NCI-H1092 (cell line): Measurements from ENCODE around the gene CYP3A5.
"Not testable (repeated sequence)": the region's sequence is repeated elsewhere in the genome, so short reads cannot be mapped to it uniquely, and the experiment has no call there.

ENCODE experiments used
- DNase-seq: peaks from one replicate; lab custom pipeline; 2025; lab: John Stamatoyannopoulos, UW

The CYP3A5 gene

DNA sequence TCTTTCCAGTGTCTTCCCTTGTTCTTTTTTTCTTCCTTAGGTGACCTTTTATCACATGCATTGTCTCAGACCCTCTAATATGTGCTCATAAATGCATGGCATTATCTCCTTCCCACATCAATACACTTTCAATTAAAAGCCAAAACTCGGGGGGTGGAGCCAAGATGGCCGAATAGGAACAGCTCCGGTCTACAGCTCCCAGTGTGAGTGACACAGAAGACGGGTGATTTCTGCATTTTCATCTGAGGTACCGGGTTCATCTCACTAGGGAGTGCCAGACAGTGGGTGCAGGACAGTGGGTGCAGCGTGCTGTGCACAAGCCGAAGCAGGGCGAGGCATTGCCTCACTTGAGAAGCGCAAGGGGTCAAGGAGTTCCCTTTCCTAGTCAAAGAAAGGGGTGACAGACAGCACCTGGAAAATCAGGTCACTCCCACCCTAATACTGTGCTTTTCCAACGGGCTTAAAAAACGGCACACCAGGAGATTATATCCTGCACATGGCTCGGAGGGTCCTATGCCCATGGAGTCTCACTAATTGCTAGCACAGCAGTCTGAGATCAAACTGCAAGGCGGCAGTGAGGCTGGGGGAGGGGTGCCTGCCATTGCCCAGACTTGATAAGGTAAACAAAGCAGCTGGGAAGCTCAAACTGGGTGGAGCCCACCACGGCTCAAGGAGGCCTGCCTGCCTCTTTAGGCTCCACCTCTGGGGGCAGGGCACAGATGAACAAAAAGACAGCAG, 6.2 kb upstream of the CYP3A5 start:
- not testable (repeated sequence) for DNase-seq

DNA sequence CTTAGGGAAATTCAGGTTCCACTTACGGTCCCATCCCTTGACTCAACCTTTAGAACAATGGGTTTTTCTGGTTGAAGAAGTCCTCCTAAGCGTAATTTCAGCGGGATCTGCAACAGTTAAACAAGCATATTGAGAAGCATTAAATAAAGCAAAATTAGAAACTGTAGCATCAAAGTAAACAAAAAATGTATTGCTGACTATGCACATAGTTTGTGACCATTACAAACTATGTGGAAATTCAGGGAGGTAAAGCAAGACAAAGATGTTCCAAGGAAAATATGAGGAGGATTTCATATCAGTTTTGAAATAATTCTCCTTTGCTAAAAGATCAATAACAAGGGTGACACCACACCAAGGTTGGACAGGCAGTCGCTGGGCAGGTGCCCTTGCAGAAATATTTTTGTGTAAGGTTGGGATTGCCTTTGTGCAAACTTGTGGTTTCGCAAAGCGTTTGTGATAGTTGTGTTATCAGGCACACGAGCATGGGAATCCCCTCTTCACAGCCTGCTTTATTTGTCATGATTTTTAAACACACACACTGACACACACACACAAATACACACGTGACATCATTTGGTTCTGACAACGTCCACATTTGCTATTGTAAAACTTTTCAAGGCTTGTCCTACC, 5.4 kb upstream of the CYP3A5 start:
- no peak for DNase-seq

DNA sequence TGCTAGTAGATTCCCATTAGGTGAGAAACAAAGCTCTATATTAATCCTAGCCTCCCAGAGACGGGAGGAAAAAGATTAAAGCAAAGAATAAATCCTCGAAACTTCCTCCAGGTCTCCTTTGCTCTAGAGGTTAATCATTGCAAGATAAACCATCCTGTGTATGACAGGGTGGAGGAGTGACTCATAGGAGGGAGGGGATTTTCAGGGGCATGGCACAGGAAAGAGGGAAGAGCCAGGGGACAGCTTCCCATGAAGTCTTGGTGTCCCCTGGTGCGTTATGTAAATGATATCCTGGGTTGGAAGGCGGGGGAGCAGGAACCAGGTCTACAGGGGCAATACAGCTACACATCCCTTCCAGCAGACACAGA, 780 bp downstream of the CYP3A5 start:
- no peak for DNase-seq

DNA sequence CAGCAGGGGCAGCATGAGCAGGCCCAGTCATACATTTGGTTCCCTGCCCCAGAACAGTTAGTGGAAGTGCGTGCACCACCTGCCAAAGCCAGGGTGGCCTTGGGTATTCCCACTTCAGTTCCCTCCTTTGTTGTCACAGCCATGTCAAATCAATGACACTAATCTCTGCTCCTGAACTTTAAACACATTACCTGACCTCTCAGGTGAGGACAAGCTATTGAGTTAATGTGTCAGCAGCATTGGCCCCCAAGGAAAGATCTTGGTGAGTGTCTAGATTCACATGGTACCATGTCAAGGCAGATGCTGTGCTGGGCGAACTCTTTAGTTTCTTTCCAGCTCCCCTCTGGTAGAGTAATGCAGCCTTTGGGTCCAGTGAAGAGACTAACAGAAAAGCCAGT, 2.1 kb downstream of the CYP3A5 start:
- no peak for DNase-seq

DNA sequence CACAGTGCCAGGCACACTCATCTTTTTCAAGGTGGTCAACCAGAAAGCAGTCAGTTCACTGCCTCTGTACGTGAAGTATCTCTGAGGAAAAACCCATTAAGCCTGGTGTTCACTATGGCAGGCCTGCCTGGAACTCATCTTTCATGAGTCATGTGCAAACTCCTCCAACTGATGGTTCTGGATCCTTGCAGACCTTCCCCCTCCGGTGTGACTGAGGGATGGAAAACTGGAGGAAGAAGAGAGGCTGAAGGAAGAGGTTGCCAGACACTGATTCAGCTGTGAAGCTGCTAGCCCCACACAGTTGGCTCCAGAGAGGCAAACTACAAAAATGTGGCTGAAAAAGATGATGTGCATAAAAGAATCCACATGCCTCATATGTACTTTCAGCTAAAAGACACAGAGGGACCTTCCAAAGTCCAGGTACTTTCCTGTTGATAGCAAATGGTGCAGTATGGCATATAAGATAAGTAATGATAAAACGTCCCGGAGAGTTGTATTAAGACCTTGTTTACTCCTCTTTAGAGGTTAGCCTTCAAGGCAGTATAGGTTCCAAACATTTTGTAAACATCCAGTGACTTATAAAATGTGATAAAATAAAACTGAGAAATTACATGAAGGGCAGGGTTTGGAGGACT, 2.7 kb downstream of the CYP3A5 start:
- DNase-seq, result no peak

- DNase-seq, result no peak
Observed at GRCh38 chr7:99674995-99675742, 4.6 kb downstream of the CYP3A5 start.

DNA sequence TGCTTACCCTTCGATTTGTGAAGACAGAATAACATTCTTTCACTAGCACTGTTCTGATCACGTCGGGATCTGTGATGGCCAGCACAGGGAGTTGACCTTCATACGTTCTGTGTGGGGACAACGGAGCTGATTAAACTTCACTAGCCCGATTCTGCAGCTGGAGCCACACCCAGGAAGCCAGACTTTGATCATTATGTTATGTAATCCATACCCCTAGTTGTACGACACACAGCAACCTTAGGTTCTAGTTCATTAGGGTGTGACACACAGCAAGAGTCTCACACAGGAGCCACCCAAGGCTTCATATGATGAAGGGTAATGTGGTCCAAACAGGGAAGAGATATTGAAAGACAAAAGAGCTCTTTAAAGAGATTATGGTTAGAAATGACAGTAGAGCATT, 7.2 kb downstream of the CYP3A5 start:
- no peak for DNase-seq

GRCh38 chr7:99669782-99670181, 10.0 kb downstream of the CYP3A5 start:
- DNase-seq, result no peak

- DNase-seq, result no peak
Observed at GRCh38 chr7:99668541-99668940, 11.3 kb downstream of the CYP3A5 start.

GRCh38 chr7:99667179-99667578, 12.6 kb downstream of the CYP3A5 start:
- DNase-seq, result no peak

- no peak for DNase-seq
Observed at GRCh38 chr7:99666013-99666395, 13.8 kb downstream of the CYP3A5 start.

DNA sequence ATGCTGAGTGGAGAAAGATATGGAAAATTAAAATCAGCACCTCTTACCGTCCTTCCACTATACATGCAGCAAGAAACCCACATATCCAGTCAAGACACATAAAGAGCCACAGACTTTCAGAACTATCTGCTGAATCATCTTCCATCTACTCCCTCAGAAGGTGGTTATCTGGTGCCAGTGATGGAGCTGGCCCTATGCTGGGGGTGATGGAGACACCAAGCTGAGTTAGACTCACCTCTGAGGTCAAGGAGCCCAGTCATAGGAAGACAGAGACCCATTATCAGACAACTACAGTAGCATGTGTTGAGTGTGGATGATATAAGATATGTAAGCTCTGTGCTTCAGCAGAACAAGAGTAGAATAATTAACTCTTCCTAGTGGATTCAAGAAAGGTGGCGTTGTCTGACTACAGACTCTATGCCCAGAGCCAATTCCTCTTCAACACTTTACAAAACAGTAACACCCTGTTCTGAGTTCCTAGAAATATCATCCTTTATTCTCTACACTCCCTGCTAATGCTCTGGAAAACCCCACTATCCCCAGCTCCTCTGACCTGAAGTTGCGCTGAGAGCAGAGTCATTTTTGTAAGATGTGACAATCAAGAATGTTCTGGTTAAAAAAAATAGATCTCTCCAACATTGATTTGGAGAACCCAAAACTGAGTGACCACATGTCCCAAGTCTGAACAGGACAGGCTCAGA, 14.3 kb downstream of the CYP3A5 start:
- no peak for DNase-seq

DNA sequence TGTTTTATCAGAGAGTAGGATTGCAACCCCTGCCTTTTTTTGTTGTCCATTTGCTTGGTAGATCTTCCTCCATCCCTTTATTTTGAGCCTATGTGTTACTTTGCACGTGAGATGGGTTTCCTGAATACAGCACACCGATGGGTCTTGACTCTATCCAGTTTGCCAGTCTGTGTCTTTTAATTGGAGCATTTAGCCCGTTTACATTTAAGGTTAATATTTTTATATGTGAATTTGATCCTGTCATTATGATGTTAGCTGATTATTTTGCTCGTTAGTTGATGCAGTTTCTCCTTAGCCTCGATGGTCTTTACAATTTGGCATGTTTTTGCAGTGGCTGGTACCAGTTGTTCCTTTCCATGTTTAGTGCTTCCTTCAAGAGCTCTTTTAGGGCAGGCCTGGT, 21.9 kb downstream of the CYP3A5 start:
- DNase-seq, result not testable (repeated sequence)

- DNase-seq, result not testable (repeated sequence)
Observed at GRCh38 chr7:99654626-99655025, 25.2 kb downstream of the CYP3A5 start.

- no peak for DNase-seq
Observed at GRCh38 chr7:99653754-99654153, 26.0 kb downstream of the CYP3A5 start.

- not testable (repeated sequence) for DNase-seq
Observed at GRCh38 chr7:99653269-99653668, 26.5 kb downstream of the CYP3A5 start.

DNA sequence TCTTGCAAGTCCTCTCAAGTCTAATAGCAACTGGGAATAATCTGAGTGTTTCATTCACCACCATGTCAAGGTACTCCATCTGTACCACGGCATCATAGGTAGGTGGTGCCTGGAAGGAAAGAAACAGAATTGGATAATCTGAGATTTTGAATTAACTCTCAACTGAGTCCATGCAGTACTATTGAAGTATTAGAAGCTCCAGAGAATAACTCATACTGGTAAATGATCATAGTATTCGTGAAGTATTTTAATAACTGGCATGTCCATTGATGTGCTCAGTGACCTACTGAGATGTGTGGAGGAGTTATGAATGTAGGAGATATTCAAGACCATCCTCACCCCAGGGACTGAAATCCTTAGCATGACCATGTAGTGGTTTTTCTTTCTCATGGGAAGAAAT, 27.1 kb downstream of the CYP3A5 start:
- no peak for DNase-seq

- no peak for DNase-seq
Observed at GRCh38 chr7:99651290-99651689, 28.5 kb downstream of the CYP3A5 start.

GRCh38 chr7:99648843-99649242, 31.0 kb downstream of the CYP3A5 start:
- no peak for DNase-seq

DNA sequence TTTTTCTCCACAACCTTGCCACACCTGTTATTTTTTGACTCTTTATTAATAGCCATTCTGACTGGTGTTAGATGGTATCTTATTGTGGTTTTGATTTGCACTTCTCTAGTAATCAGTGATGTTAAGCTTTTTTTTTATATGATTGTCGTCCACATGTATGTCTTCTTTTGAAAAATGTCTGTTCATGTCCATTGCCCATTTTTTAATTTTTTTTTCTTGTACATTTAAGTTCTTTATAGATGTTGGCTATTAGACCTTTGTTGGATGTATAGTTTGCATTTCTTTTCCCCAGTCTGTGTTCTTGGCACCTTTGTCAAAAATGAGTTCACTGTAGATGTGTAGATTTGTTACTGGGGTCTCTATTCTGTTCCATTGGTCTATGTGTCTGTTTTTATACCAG, 34.2 kb downstream of the CYP3A5 start:
- DNase-seq, result no peak

GRCh38 chr7:99644431-99644830, 35.4 kb downstream of the CYP3A5 start:
- DNase-seq, result no peak

DNA sequence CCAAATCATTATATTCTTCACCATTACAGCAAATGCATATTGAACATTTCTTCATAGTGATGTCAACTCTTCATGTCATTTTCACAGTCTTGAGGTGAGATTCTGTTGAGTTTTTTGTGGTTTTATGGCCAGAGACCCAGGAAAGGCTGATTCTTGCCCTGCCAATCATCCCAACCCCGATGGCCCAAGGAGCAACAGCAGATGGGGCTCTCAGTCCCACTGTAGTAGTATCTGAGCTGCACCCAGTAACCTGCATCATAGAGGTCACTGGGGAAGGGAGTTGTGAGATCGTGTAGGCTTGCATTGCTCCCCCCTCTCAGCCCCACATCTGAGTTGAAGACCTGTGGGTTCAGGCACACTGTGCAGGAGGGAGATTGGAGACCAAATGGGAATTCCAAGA, 36.3 kb downstream of the CYP3A5 start:
- DNase-seq, result no peak
